MM.1S (cell line): Measurements from ENCODE around the gene CELF4.

ENCODE experiments used
- DNase-seq: peaks from one replicate; pipeline ENCODE4 v3.0.0-alpha.2; 2015
- H2AFZ ChIP-seq: fragments of 300-600 bp; sonication (generic); 2 replicates; pipeline ENCODE4 v1.6.0; 2016; ENCODE audit warnings: antibody characterized with exemption, low read length
- H3F3A ChIP-seq: fragments of 300-600 bp; sonication (generic); 2 replicates; pipeline ENCODE4 v1.6.1; 2016; ENCODE audit warnings: mild to moderate bottlenecking, antibody characterized with exemption, low read length, moderate library complexity, mixed read lengths; ENCODE audit not compliant: insufficient read depth
- H3K27ac ChIP-seq: fragments of 300-600 bp; sonication (generic); 2 replicates; pipeline ENCODE4 v1.5.1; 2016; ENCODE audit warnings: mild to moderate bottlenecking, low read length
- H3K27me3 ChIP-seq: fragments of 300-600 bp; sonication (generic); replicated peaks from 2 replicates; pipeline ENCODE4 v1.6.0; 2016; ENCODE audit warnings: low read length; ENCODE audit not compliant: insufficient read depth
- H3K36me3 ChIP-seq: fragments of 300-600 bp; sonication (generic); replicated peaks from 2 replicates; pipeline ENCODE4 v1.6.1; 2016; ENCODE audit warnings: mild to moderate bottlenecking, low read length, mixed read lengths; ENCODE audit not compliant: insufficient read depth
- H3K4me1 ChIP-seq: fragments of 300-600 bp; sonication (generic); 2 replicates; pipeline ENCODE4 v1.6.1; 2016; ENCODE audit warnings: low read length, mixed read lengths
- H3K4me2 ChIP-seq: fragments of 300-600 bp; sonication (generic); 2 replicates; pipeline ENCODE4 v1.6.0; 2016; ENCODE audit warnings: low read depth, low read length
- H3K4me3 ChIP-seq: fragments of 300-600 bp; sonication (generic); 2 replicates; pipeline ENCODE4 v1.5.1; 2016; ENCODE audit warnings: low read length, mixed read lengths
- H3K79me2 ChIP-seq: fragments of 300-600 bp; sonication (generic); 2 replicates; pipeline ENCODE4 v1.6.1; 2016; ENCODE audit warnings: mixed run types, low read length, mixed read lengths
- H3K9ac ChIP-seq: fragments of 300-600 bp; sonication (generic); 2 replicates; pipeline ENCODE4 v1.6.1; 2016; ENCODE audit warnings: low read length, mixed read lengths
- H3K9me2 ChIP-seq: fragments of 300-600 bp; sonication (generic); replicated peaks from 2 replicates; pipeline ENCODE4 v1.6.1; 2016; ENCODE audit warnings: mild to moderate bottlenecking, low read length, mixed read lengths; ENCODE audit not compliant: insufficient read depth
- H3K9me3 ChIP-seq: fragments of 300-600 bp; sonication (generic); replicated peaks from 2 replicates; pipeline ENCODE4 v1.6.1; 2016; ENCODE audit warnings: mild to moderate bottlenecking, low read length, mixed read lengths; ENCODE audit not compliant: insufficient read depth
- H4K20me1 ChIP-seq: fragments of 300-600 bp; sonication (generic); 2 replicates; pipeline ENCODE4 v1.6.1; 2016; ENCODE audit warnings: mild to moderate bottlenecking, low read length, moderate library complexity, mixed read lengths; ENCODE audit not compliant: insufficient read depth
- EZH2 ChIP-seq: fragments of 300-600 bp; sonication (generic); optimal IDR thresholded peaks from 2 replicates; pipeline ENCODE3; 2017; ENCODE audit warnings: low read depth, mild to moderate bottlenecking, antibody characterized with exemption, low read length, mixed read lengths
- EZH2phosphoT487 ChIP-seq: fragments of 300-600 bp; sonication (generic); IDR thresholded peaks from 2 replicates; pipeline ENCODE4 v1.6.1; 2018; ENCODE audit warnings: antibody characterized with exemption, low read length
- TF ChIP-seq, protein P1 (sequence below): fragments of 300-600 bp; sonication (generic); IDR thresholded peaks from 2 replicates; pipeline ENCODE4 v1.5.1; 2016; ENCODE audit warnings: antibody characterized with exemption, low read length, mixed read lengths

The CELF4 gene

DNA sequence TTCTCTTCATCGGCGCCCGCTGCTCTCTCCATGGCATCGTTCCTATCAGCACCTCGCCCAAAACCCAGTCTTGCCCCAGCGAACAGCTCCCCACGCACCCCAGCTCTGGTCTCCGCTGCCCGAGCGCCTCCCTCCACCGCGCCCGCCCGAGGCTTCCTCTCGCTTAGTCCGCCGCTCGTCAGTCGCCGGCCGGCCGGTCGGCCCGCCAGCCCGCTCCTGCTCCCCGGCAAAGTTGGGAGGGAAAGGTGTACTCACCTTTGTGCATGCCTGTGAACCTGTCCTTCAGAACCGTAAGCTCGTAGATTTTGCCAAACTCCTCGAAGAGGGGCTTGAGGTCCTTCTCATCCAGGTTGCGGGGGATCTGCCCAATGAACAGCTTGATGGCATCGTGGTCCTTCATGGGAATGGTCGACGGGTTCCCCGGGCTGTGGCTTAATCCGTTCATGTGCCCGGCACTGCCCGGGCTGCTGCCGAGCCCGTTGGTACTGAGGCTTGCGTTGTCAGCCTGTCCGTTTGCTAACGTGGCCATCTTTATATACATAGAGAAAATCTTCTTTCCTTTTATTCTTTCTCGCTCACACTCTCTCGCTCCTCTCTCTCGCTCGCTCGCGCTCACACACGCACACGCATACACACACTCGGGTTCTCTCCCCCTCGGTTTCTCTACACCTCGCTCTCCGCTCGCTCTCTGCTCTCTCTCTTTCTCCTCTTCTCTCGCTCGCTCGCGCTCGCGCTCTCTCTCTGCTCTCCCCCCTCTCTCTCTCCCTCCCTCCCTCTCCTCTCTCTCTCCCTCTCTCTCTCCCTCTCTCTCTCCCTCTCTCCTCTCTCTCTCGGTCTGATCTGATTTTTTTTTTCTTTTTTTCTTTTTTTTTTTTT is at the start of gene CELF4:
Gene CELF4 (minus strand): TSS at position 698 of the 876 bp plus-strand sequence.
- TF ChIP-seq, protein P1, sequence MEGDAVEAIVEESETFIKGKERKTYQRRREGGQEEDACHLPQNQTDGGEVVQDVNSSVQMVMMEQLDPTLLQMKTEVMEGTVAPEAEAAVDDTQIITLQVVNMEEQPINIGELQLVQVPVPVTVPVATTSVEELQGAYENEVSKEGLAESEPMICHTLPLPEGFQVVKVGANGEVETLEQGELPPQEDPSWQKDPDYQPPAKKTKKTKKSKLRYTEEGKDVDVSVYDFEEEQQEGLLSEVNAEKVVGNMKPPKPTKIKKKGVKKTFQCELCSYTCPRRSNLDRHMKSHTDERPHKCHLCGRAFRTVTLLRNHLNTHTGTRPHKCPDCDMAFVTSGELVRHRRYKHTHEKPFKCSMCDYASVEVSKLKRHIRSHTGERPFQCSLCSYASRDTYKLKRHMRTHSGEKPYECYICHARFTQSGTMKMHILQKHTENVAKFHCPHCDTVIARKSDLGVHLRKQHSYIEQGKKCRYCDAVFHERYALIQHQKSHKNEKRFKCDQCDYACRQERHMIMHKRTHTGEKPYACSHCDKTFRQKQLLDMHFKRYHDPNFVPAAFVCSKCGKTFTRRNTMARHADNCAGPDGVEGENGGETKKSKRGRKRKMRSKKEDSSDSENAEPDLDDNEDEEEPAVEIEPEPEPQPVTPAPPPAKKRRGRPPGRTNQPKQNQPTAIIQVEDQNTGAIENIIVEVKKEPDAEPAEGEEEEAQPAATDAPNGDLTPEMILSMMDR, result no peak
- TF ChIP-seq EZH2 (no peak), EZH2phosphoT487 (no peak)
- Histone ChIP-seq H3K36me3 (no peaks in the 10 kb centered on the region), H3F3A (no peaks in the 10 kb centered on the region), H3K9me3 (no peaks in the 10 kb centered on the region), H3K4me1 (no peaks in the 10 kb centered on the region), H3K4me2 (no peak within 1 kb of the TSS), H3K79me2 (no peaks in the 10 kb centered on the region), H2AFZ (no peak within 1 kb of the TSS), H3K9me2 (no peaks in the 10 kb centered on the region), H4K20me1 (no peaks in the 10 kb centered on the region), H3K27ac (no peak within 1 kb of the TSS), H3K9ac (no peak within 1 kb of the TSS), H3K27me3 (no peaks in the 10 kb centered on the region), H3K4me3 (no peak within 1 kb of the TSS)
- DNase-seq, result no peak

DNA sequence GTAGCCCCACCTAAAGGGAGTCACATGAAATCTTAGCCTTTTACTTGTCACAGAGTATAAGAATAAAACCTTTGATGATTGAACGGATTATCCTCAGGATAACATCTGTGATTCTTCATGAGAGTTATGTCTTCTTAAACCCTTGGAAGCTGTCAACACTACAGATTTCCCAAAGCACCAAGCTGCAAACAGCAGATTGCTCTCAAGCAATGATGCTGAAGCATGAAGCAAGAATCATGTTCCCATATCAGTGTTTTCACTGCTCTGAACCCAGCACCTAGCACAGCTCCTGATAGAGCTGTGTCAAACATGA is 47.6 kb upstream of the CELF4 start:
- Histone ChIP-seq H3K4me2 (no peak overlapping the region), H3K9me3 (no peaks in the 10 kb centered on the region), H4K20me1 (no peaks in the 10 kb centered on the region), H2AFZ (no peak overlapping the region), H3K36me3 (no peaks in the 10 kb centered on the region), H3K79me2 (no peaks in the 10 kb centered on the region), H3K4me1 (no peaks in the 10 kb centered on the region), H3F3A (no peaks in the 10 kb centered on the region), H3K4me3 (no peak overlapping the region), H3K27me3 (no peaks in the 10 kb centered on the region), H3K9ac (no peak overlapping the region), H3K27ac (no peak overlapping the region), H3K9me2 (no peaks in the 10 kb centered on the region)
- no peak for TF ChIP-seq EZH2phosphoT487
- no peak for TF ChIP-seq EZH2
- DNase-seq, result no peak

DNA sequence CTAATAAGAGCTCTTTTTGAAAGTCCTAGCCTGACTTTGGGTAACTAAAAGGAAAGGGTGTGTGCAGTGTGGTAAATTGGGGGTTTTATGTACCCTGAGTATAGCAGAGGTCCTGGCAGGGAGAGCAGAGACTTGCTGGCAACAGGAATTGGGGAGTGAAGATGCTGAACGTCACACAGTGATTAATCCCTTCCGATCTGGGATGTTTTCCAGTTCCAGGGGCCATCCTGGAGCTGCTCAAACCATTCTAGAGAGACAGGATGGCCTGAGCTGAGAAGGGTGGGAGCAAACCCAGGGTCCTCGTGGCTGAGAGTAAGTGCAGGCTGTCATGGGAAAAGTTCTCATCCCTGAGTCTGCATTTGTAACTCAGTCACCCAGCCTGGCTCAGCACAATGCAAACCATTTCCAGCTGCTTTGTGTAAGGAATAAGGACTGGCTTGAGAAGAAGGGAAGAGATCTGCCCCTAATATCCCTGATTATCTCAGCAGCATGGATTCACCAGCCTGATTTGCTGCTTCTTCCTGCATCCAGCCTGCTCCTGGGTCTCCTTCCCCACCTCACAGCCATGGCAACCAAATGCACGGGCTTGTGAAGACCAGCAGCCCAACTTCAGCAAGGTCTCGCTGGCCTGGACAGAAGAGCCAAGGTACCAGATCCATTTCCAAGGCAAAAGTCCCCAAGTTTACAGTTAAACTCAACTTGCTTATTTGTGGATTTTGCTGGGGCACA is 47.1 kb upstream of the CELF4 start:
- Histone ChIP-seq H3K27me3 (no peaks in the 10 kb centered on the region), H3K9me3 (no peaks in the 10 kb centered on the region), H3K9me2 (no peaks in the 10 kb centered on the region), H4K20me1 (no peaks in the 10 kb centered on the region), H3K9ac (no peak overlapping the region), H3K79me2 (no peaks in the 10 kb centered on the region), H3K27ac (no peak overlapping the region), H3K4me3 (no peak overlapping the region), H3K4me2 (no peak overlapping the region), H2AFZ (no peak overlapping the region), H3K4me1 (no peaks in the 10 kb centered on the region), H3F3A (no peaks in the 10 kb centered on the region), H3K36me3 (no peaks in the 10 kb centered on the region)
- DNase-seq, result no peak
- no peak for TF ChIP-seq EZH2phosphoT487
- TF ChIP-seq EZH2, result no peak
- TF ChIP-seq, protein P1, result no peak
